VCaP (cell line): ENCODE measurements around the gene PGM5.

ENCODE experiments used
- H3K27ac ChIP-seq: fragments of 450-650 bp; 2 replicates; pipeline ENCODE4 v1.5.1; 2017
- TF ChIP-seq, protein P1 (sequence below): fragments of 450-650 bp; conservative IDR thresholded peaks from 2 replicates; pipeline ENCODE4 v1.5.1; 2017; ENCODE audit warnings: mild to moderate bottlenecking, moderate library complexity

Gene PGM5

DNA sequence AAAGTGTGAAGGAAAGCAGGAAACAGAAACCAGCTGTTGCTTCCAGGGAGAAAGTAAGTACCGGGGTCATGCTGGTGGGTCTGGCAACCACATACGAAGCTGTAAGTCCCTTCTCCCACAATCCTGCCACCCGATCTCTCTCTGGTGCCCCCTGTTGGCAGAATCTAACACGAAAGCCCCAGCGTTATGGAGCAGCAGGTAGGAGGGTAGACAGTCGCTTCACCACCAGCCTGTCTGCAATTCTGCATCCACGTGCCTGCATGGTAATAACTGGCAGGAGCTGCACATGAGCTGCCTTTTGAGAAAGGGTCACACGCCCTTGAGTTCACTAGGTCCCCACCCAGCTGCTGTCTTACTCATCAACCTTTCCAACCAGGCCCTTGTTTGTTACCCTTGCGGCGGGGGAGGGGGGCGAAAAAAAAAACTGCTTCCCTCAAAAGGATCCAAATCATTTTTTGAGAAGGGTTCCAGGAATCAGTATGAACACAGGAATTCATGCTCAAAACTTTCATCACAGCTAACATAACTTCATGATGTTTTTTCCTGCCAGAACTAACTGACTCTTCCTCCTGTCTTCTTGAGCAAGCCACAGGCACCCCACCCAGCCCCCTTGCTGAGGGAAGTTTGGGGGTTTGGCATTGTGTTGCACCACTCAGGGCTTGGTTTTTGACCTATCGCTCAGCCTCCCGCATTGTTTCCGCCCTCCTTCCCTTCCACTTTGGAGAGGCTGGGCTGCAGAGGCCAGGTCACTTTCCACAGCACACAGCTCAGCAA is 203.8 kb downstream of the PGM5 start:
- no peak overlapping the region for H3K27ac ChIP-seq
- TF ChIP-seq, protein P1, sequence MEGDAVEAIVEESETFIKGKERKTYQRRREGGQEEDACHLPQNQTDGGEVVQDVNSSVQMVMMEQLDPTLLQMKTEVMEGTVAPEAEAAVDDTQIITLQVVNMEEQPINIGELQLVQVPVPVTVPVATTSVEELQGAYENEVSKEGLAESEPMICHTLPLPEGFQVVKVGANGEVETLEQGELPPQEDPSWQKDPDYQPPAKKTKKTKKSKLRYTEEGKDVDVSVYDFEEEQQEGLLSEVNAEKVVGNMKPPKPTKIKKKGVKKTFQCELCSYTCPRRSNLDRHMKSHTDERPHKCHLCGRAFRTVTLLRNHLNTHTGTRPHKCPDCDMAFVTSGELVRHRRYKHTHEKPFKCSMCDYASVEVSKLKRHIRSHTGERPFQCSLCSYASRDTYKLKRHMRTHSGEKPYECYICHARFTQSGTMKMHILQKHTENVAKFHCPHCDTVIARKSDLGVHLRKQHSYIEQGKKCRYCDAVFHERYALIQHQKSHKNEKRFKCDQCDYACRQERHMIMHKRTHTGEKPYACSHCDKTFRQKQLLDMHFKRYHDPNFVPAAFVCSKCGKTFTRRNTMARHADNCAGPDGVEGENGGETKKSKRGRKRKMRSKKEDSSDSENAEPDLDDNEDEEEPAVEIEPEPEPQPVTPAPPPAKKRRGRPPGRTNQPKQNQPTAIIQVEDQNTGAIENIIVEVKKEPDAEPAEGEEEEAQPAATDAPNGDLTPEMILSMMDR: peak; percentile 22; the same call in 1 of the 2 replicates

DNA sequence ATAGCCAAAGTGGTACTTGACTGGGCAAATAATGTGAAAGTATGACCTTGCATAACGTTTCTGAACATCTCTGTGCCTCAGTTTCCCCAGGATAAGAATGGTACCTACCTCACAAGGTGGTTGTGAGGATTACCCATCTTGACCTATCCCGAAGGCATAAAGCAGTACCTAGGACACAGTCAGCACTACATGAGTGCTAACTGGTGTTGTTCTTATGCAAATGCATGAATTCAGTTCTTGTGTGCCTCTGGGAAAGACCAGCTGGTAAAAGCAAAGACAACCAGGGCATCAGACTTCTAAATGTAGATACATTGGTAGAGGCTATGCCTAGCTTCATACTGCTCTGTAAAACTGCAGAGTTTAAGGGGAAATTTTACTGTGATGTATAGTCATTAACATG is 206.1 kb downstream of the PGM5 start:
- TF ChIP-seq, protein P1: no peak

DNA sequence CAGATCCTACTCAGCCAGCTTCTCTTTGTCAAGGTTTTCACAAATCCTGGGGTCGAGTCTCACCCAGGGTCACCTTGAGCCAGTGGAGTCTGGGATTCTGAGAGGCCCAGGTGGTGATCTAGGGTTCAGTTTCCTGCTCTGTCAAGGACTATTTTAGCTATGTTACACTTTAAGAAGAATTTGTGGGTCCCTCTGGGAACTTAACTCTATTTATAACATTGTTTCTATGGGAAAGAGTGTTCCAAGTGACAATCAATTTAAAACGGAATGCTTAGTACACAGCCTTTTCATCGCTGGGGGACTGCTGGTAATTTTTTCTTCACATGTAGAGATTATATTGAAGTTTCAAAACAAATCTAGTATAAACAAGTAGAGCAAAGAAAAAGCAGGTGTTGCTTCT is 211.2 kb downstream of the PGM5 start:
- no peak overlapping the region for H3K27ac ChIP-seq
- TF ChIP-seq, protein P1: no peak

More for the DNA sequence above, 206.1 kb downstream of the PGM5 start:
- H3K27ac ChIP-seq: no peak overlapping the region

DNA sequence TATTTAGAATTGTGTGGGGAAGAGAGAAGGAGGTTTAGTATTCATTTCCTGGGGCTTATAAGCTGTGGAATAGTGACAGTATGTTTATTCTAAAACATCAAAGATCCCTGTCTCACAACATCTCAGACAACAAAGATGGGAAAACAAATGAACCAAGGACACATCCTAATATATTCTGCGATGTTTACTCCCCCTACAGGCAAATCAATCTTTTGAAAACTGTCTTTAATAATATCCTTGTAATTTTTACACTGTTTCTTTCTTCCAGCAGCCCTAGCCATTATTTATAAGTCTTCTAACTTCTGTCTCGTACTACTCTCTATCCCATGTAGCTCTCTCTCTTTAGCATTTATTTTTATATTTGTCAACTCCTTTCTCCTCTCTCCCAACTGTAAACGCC is 217.7 kb downstream of the PGM5 start:
- H3K27ac ChIP-seq: no peak overlapping the region

DNA sequence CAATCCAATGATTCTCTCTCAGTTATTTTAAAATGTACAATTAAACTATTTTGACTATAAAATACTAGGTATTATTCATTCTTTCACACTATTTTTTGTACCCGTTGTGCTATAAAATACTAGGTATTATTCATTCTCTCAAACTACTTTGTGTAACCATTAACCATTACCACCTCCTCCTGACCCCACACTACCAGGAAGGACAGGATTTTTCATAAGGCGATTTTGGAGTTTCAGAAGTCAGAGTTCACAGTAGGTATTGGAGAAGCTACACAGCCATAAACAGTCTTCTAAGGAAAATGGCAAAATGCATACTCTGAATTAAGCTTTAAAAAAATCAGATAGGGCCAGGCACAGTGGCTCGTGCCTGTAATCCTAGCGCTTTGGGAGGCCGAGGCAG is 219.4 kb downstream of the PGM5 start:
- TF ChIP-seq, protein P1: no peak

More for the DNA sequence above, 217.7 kb downstream of the PGM5 start:
- TF ChIP-seq, protein P1: peak; percentile 64

DNA sequence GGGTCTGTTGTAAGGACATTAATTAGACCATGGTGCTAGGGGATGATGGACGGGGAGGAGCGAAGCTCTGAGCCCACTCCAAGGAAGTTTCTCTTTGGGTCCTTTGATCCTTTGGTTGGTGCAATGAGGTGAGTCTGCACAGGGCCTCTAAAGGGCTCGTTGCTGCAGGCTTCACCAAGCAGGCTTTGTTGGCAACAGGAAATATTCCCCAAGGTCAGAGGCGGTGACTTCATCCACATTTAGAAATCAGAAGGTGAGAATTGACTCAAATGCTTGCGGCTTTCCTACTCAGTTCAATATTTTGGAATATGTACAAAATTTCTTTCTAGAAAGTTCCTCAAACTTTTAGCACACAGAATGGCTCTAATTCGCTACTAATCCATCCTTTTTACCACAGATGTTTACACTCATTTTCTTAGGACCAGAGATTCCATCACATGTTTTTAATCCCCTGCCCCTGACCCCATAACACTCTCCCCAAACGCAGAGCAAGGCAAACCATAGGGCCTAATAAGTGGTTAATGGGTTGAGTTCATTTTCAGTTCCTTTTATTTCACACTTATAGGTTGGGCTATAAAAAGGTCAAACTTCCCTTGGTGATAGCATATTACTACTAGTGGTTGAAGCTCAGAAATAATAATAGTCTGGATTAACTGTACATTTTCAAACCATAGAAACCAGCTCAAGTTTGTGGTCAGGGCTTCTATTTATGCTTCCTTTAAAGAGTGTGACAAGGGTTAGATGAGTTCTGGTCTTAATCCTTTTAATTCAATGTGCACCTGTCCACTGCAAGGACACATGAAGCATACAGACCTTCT is 221.6 kb downstream of the PGM5 start:
- no peak overlapping the region for H3K27ac ChIP-seq
- TF ChIP-seq, protein P1: no peak

More for the DNA sequence above, 219.4 kb downstream of the PGM5 start:
- H3K27ac ChIP-seq: no peak overlapping the region
